ENCODE measurements around the gene FCHSD2.

- TF ChIP-seq CTCF (conservative IDR thresholded peaks at IDR 0.05; ENCODE audit: low read depth, low read length) (no peak), EZH2phosphoT487 (IDR thresholded peaks at IDR 0.05; ENCODE audit: borderline replicate concordance, low read length) (no peak)
These were observed 315.1 kb downstream of the FCHSD2 start for GRCh38 chr11:72826942-72827480.
